Measurements from ENCODE around the gene CEP350. TPM values are rescaled to one million over a fixed set of nuclear protein-coding genes. Genes with fewer than 3 reads are reported as not detected.

Gene CEP350
- total and polyA plus RNA-seq, 2 donors from 2014 or later, result 2.8 to 46.5 TPM

DNA sequence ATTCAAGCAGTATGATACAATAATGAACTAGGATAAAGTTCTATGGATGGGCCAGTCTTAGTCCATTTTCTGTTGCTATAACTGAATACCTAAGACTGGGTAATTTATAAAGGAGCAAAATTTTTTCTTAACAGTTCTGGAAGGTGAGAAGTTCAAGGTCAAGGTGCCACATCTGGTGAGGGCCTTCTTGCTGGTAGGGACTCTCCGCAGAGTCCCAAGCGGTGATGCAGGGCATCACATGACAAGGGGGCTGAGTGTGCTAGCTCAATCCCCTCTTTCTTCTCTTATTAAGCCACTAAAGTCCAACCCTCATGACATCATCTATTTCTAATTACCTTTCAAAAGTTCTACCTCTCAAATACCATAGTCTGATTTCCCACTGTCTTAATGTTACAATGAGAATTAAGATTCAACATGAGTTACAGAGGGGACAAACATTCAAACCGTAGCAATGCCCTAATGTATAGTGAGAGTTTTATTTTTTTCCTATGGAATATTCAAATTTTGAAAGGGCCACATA, 107.9 kb downstream of the CEP350 start:
- H3K4me1 ChIP-seq (ENCODE audit: control insufficient read depth in 2 of 3, insufficient read depth in 2 of 3, low read depth in 1 of 3, low read length in 3 of 3), result no peaks in the 10 kb centered on the region
- H3K9ac ChIP-seq (ENCODE audit: low read length in 3 of 3), result no peak overlapping the region
- TF ChIP-seq, protein P1, sequence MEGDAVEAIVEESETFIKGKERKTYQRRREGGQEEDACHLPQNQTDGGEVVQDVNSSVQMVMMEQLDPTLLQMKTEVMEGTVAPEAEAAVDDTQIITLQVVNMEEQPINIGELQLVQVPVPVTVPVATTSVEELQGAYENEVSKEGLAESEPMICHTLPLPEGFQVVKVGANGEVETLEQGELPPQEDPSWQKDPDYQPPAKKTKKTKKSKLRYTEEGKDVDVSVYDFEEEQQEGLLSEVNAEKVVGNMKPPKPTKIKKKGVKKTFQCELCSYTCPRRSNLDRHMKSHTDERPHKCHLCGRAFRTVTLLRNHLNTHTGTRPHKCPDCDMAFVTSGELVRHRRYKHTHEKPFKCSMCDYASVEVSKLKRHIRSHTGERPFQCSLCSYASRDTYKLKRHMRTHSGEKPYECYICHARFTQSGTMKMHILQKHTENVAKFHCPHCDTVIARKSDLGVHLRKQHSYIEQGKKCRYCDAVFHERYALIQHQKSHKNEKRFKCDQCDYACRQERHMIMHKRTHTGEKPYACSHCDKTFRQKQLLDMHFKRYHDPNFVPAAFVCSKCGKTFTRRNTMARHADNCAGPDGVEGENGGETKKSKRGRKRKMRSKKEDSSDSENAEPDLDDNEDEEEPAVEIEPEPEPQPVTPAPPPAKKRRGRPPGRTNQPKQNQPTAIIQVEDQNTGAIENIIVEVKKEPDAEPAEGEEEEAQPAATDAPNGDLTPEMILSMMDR (IDR thresholded peaks at IDR 0.05; ENCODE audit: borderline replicate concordance, extremely low read depth, insufficient read depth), result no peak
- H3K36me3 ChIP-seq (ENCODE audit: control insufficient read depth in 2 of 3, insufficient read depth in 3 of 3, low read length in 3 of 3), result peaks cover 5 to 27% (median 14%) of the 10 kb centered on the region in 3 donors
- no peak overlapping the region for H3K4me3 ChIP-seq (ENCODE audit: low read length in 3 of 3)
- no peaks in the 10 kb centered on the region for H3K9me3 ChIP-seq (ENCODE audit: control insufficient read depth in 2 of 3, insufficient read depth in 1 of 3, low read length in 3 of 3)
- intact Hi-C loops (cut with DNase I), result no loop called here
- H3K27me3 ChIP-seq (ENCODE audit: control insufficient read depth, insufficient read depth, low read length), result no peaks in the 10 kb centered on the region
- DNase-seq (no peak), FAIRE-seq (no peak)
- no peak overlapping the region for H3K27ac ChIP-seq (ENCODE audit: low read depth in 2 of 2, low read length in 2 of 2)

DNA sequence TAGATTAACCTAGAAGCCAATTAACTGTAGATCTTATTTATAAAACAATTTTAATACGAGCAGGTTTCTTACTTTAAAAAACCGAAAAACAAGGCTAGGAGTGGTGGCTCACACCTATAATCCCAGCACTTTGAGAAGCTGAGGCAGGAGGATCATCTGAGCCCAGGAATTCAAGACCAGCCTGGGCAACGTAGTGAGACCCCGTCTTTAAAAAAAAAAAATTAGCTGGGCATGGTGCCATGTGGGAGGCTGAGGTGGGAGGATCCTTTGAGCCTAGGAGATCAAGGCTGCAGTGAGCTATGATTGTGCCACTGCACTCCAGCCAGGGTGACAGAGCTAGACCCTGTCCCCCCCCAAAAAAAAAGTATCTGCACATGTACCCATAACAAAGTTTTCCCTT, 110.8 kb downstream of the CEP350 start:
- Histone ChIP-seq H3K4me3 (ENCODE audit: low read length in 3 of 3) (no peak overlapping the region), H3K27ac (ENCODE audit: low read depth in 2 of 2, low read length in 2 of 2) (no peak overlapping the region), H3K4me1 (ENCODE audit: control insufficient read depth in 2 of 3, insufficient read depth in 2 of 3, low read depth in 1 of 3, low read length in 3 of 3) (no peaks in the 10 kb centered on the region), H3K9ac (ENCODE audit: low read length in 3 of 3) (no peak overlapping the region), H3K36me3 (ENCODE audit: control insufficient read depth in 2 of 3, insufficient read depth in 3 of 3, low read length in 3 of 3) (peaks cover 5 to 37% (median 10%) of the 10 kb centered on the region in 3 donors), H3K27me3 (ENCODE audit: control insufficient read depth, insufficient read depth, low read length) (no peaks in the 10 kb centered on the region), H3K9me3 (ENCODE audit: control insufficient read depth in 2 of 3, insufficient read depth in 1 of 3, low read length in 3 of 3) (no peaks in the 10 kb centered on the region)
- FAIRE-seq, result no peak
- no peak for DNase-seq
- intact Hi-C loops (cut with DNase I), result no loop called here
- TF ChIP-seq, protein P1 (IDR thresholded peaks at IDR 0.05; ENCODE audit: borderline replicate concordance, extremely low read depth, insufficient read depth), result no peak

DNA sequence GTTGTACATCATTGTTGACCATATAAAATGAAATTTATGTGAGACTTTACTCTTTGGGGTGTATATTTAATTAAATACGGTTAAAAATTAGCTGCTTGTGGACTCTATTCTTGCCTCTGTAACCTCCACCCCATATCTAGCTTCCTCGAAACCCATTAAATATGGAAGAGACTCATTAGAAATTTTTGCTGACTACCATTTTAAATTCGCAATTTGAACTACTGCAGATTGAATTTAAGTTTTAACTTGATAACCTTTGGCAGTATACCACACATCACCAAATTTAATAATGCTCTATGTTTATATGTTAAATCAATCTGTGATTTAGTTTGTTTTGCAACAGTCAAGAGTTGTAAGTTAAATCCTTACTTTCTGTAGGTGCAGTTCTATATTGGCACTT, 111.5 kb downstream of the CEP350 start:
- no peak overlapping the region for H3K9ac ChIP-seq (ENCODE audit: low read length in 3 of 3)
- intact Hi-C loops (cut with DNase I), result no loop called here
- peaks cover 5 to 37% (median 10%) of the 10 kb centered on the region in 3 donors for H3K36me3 ChIP-seq (ENCODE audit: control insufficient read depth in 2 of 3, insufficient read depth in 3 of 3, low read length in 3 of 3)
- H3K27me3 ChIP-seq (ENCODE audit: control insufficient read depth, insufficient read depth, low read length), result no peaks in the 10 kb centered on the region
- H3K27ac ChIP-seq (ENCODE audit: low read depth in 2 of 2, low read length in 2 of 2), result no peak overlapping the region
- DNase-seq, result no peak
- FAIRE-seq, result no peak
- TF ChIP-seq, protein P1 (IDR thresholded peaks at IDR 0.05; ENCODE audit: borderline replicate concordance, extremely low read depth, insufficient read depth), result no peak
- H3K4me1 ChIP-seq (ENCODE audit: control insufficient read depth in 2 of 3, insufficient read depth in 2 of 3, low read depth in 1 of 3, low read length in 3 of 3), result no peaks in the 10 kb centered on the region
- no peak overlapping the region for H3K4me3 ChIP-seq (ENCODE audit: low read length in 3 of 3)
- H3K9me3 ChIP-seq (ENCODE audit: control insufficient read depth in 2 of 3, insufficient read depth in 1 of 3, low read length in 3 of 3), result no peaks in the 10 kb centered on the region

DNA sequence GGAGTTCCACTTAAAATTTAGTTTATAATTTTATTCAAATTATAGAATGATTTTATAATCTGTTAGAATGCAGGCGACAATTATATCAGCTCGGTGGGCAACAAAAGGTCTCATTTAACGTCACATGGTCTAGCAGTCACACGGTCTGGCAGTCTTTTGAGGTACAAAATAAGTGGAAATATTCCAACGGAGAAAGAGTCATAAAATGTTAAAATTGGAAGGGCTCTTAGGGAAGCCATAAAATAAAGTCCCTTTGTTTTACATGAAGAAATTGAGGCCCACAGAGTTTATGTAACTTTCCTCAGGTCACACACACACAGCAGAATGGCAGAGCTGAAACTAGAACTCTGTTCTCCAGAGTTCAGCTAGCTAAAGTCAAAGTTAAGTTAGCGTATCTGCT, 115.7 kb downstream of the CEP350 start:
- TF ChIP-seq, protein P1 (IDR thresholded peaks at IDR 0.05; ENCODE audit: borderline replicate concordance, extremely low read depth, insufficient read depth), result no peak
- H3K9me3 ChIP-seq (ENCODE audit: control insufficient read depth in 2 of 3, insufficient read depth in 1 of 3, low read length in 3 of 3), result no peaks in the 10 kb centered on the region
- FAIRE-seq, result no peak
- H3K27me3 ChIP-seq (ENCODE audit: control insufficient read depth, insufficient read depth, low read length), result no peaks in the 10 kb centered on the region
- H3K4me1 ChIP-seq (ENCODE audit: control insufficient read depth in 2 of 3, insufficient read depth in 2 of 3, low read depth in 1 of 3, low read length in 3 of 3), result no peaks in the 10 kb centered on the region
- intact Hi-C loops (cut with DNase I), result no loop called here
- H3K4me3 ChIP-seq (ENCODE audit: low read length in 3 of 3), result no peak overlapping the region
- DNase-seq, result no peak
- H3K27ac ChIP-seq (ENCODE audit: low read depth in 2 of 2, low read length in 2 of 2), result no peak overlapping the region
- no peak overlapping the region for H3K9ac ChIP-seq (ENCODE audit: low read length in 3 of 3)
- H3K36me3 ChIP-seq (ENCODE audit: control insufficient read depth in 2 of 3, insufficient read depth in 3 of 3, low read length in 3 of 3), result peaks cover 0 to 33% (median 8%) of the 10 kb centered on the region in 3 donors

Measured in kidney (tissue), 14 donors.